HCT116 (cell line): Measurements from ENCODE around the gene TK2. TPM values are rescaled to one million over a fixed set of nuclear protein-coding genes. Genes with fewer than 3 reads are reported as not detected.
"Not testable (repeated sequence)": the region's sequence is repeated elsewhere in the genome, so short reads cannot be mapped to it uniquely, and the experiment has no call there.

ENCODE experiments used
- ATAC-seq: fragments of 200-7000 bp; cut with Tn5 transposase; 2 replicates; pipeline ENCODE4 v1.9.1; 2020; ENCODE audit warnings: mild to moderate bottlenecking, moderate library complexity
- BruUV-seq: library from RNA; stranded (reverse); fragments of 400-500 nt; replicated peaks from 2 replicates; lab custom pipeline; 2021; lab: Mats Ljungman, UMichigan
- CTCF ChIA-PET: fragments of 300-600 bp; sonication (Branson Sonifier 250); formaldehyde crosslinking; loops from one replicate; lab custom pipeline; 2021; ENCODE audit warnings: antibody characterized with exemption; lab: Charles Lee
- POLR2A ChIA-PET: fragments of 300-600, 350-600 bp; sonication (Branson Sonifier 250); formaldehyde crosslinking; loops from one replicate; lab custom pipeline; 2021; ENCODE audit warnings: antibody characterized with exemption; lab: Charles Lee
- RAD21 ChIA-PET, 2 experiments: fragments of 300-600 bp; sonication (Branson Sonifier 250); formaldehyde crosslinking; loops; one replicate each; lab custom pipeline; 2023; ENCODE audit warnings: low total read pairs in 2 of 2; ENCODE audit not compliant: uncharacterized antibody in 2 of 2, unreplicated experiment in 2 of 2, low non-redundant PET in 1 of 2; lab: Charles Lee
- DNase-seq: peaks from one replicate; pipeline ENCODE4 v3.0.0-alpha.2; 2010; ENCODE audit warnings: low read depth, low spot score
- H2AFZ ChIP-seq: fragments of 200-600 bp; shearing (Covaris generic), sonication (generic); 2 replicates; pipeline ENCODE4 v1.6.1; 2017; ENCODE audit warnings: low read depth, mixed run types, mixed read lengths, antibody characterized with exemption, low read length; ENCODE audit not compliant: poor library complexity, severe bottlenecking
- H3K27ac ChIP-seq: 2 replicates; pipeline ENCODE4 v1.5.1; 2012; ENCODE audit warnings: low read depth, low read length
- H3K27me3 ChIP-seq: fragments of 200-600 bp; sonication (generic); 2 replicates; pipeline ENCODE4 v1.6.1; 2016; ENCODE audit warnings: mixed run types, low read length, mixed read lengths; ENCODE audit not compliant: insufficient read depth
- H3K36me3 ChIP-seq, 2 experiments: fragments of 200-500 bp in 1 of 2; fragments of 200-600 bp in 1 of 2; sonication (Bioruptor generic) in 1 of 2; sonication (generic) in 1 of 2; 2 replicates each; pipeline versions ENCODE4 v1.5.1 to v1.6.1; 2014 to 2016; ENCODE audit warnings: low read length in 2 of 2, inconsistent platforms in 1 of 2, mixed read lengths in 1 of 2, mixed run types in 1 of 2; ENCODE audit not compliant: insufficient read depth in 2 of 2, control insufficient read depth in 1 of 2
- H3K4me1 ChIP-seq, 2 experiments: fragments of 200-600 bp in 1 of 2; sonication (generic) in 1 of 2; 2 replicates each; pipeline versions ENCODE4 v1.5.1 to v1.6.1; 2012 to 2017; ENCODE audit warnings: low read length in 2 of 2, inconsistent platforms in 1 of 2, mild to moderate bottlenecking in 1 of 2, mixed read lengths in 1 of 2, mixed run types in 1 of 2, moderate library complexity in 1 of 2; ENCODE audit not compliant: insufficient read depth in 2 of 2, control insufficient read depth in 1 of 2
- H3K4me2 ChIP-seq: fragments of 200-600 bp; sonication (generic); 2 replicates; pipeline ENCODE4 v1.6.1; 2017; ENCODE audit warnings: mixed run types, low read length, mixed read lengths
- H3K4me3 ChIP-seq, 2 experiments: fragments of 200-600 bp in 1 of 2; sonication (generic) in 1 of 2; replicated peaks in 1 of 2; 2 replicates each; pipeline ENCODE4 v1.5.1; 2011 to 2016; ENCODE audit warnings: low read length in 2 of 2, control low read depth in 1 of 2, low read depth in 1 of 2, mild to moderate bottlenecking in 1 of 2, mixed read lengths in 1 of 2, mixed run types in 1 of 2
- H3K79me2 ChIP-seq: fragments of 200-600 bp; sonication (generic); 2 replicates; pipeline ENCODE4 v1.6.1; 2017; ENCODE audit warnings: mild to moderate bottlenecking, mixed run types, low read length, moderate library complexity, mixed read lengths; ENCODE audit not compliant: insufficient read depth
- H3K9ac ChIP-seq: fragments of 200-600 bp; sonication (generic); 2 replicates; pipeline ENCODE4 v1.6.1; 2016; ENCODE audit warnings: low read length, mixed read lengths
- H3K9me2 ChIP-seq: fragments of 200-600 bp; sonication (generic), shearing (Covaris generic); 2 replicates; pipeline ENCODE4 v1.6.1; 2017; ENCODE audit warnings: mixed run types, mild to moderate bottlenecking, moderate library complexity; ENCODE audit not compliant: insufficient read depth
- H3K9me3 ChIP-seq, 2 experiments: fragments of 200-500 bp in 1 of 2; fragments of 200-600 bp in 1 of 2; sonication (Bioruptor generic) in 1 of 2; sonication (generic) in 1 of 2; 2 replicates each; pipeline ENCODE4 v1.6.1; 2014 to 2017; ENCODE audit warnings: low read length in 2 of 2, mixed read lengths in 2 of 2, inconsistent platforms in 1 of 2, low read depth in 1 of 2, mild to moderate bottlenecking in 1 of 2, mixed run types in 1 of 2, moderate library complexity in 1 of 2; ENCODE audit not compliant: control insufficient read depth in 1 of 2, insufficient read depth in 1 of 2
- H4K20me1 ChIP-seq: fragments of 200-600 bp; sonication (generic), shearing (Covaris generic); 2 replicates; pipeline ENCODE4 v1.6.1; 2017; ENCODE audit warnings: mixed run types, mild to moderate bottlenecking, moderate library complexity; ENCODE audit not compliant: insufficient read depth
- EGR1 ChIP-seq: IDR thresholded peaks from 2 replicates; pipeline ENCODE4 v1.6.1; 2012; ENCODE audit warnings: low read depth
- ELF1 ChIP-seq: IDR thresholded peaks from 2 replicates; pipeline ENCODE4 v1.6.1; 2012; ENCODE audit warnings: low read depth, borderline replicate concordance
- EZH2 ChIP-seq: fragments of 200-600 bp; sonication (generic); IDR thresholded peaks from 2 replicates; pipeline ENCODE4 v1.6.1; 2017; ENCODE audit warnings: antibody characterized with exemption, mixed run types
- EZH2phosphoT487 ChIP-seq: fragments of 200-600 bp; IDR thresholded peaks from 2 replicates; pipeline ENCODE4 v1.6.1; 2018; ENCODE audit warnings: antibody characterized with exemption, borderline replicate concordance
- FOSL1 ChIP-seq: IDR thresholded peaks from 2 replicates; pipeline ENCODE4 v1.6.1; 2012; ENCODE audit warnings: low read depth
- SRF ChIP-seq: IDR thresholded peaks from 2 replicates; pipeline ENCODE4 v1.6.1; 2012; ENCODE audit warnings: low read depth
- TCF7L2 ChIP-seq: IDR thresholded peaks from 2 replicates; pipeline ENCODE4 v1.7.0; 2011; ENCODE audit warnings: borderline replicate concordance, inconsistent platforms; ENCODE audit not compliant: insufficient read depth, insufficient read length; ENCODE audit errors: extremely low read depth
- ZBTB33 ChIP-seq: IDR thresholded peaks from 2 replicates; pipeline ENCODE4 v1.6.1; 2011; ENCODE audit warnings: mild to moderate bottlenecking, low read length, moderate library complexity; ENCODE audit not compliant: insufficient replicate concordance; ENCODE audit errors: extremely low read depth
- ZFX ChIP-seq: fragments of 450-650 bp; IDR thresholded peaks from 2 replicates; pipeline ENCODE4 v1.6.1; 2017
- intact Hi-C: fragments of 100-400 bp; cut with micrococcal nuclease; formaldehyde crosslinking; loops from 2 replicates; pipeline ENCODE4 v1.10.0; 2022
- total RNA-seq: library from RNA; stranded (reverse); gene quantifications from one replicate; pipeline ENCODE4 v1.2.1, GENCODE V29; 2021; ENCODE audit not compliant: unreplicated experiment

The TK2 gene
- total RNA-seq, 1 experiment from 2014 or later = 15.4 TPM

- RAD21 ChIA-PET = no interaction called here
- Histone ChIP-seq H3K9me3 (no peaks in the 10 kb centered on the region), H3K9me2 (no peaks in the 10 kb centered on the region), H3K27ac (no peak overlapping the region), H3K36me3 (no peaks in the 10 kb centered on the region), H3K4me2 (no peak overlapping the region), H3K79me2 (no peaks in the 10 kb centered on the region), H4K20me1 (no peaks in the 10 kb centered on the region), H3K27me3 (no peaks in the 10 kb centered on the region), H2AFZ (no peak overlapping the region), H3K4me3 (no peak overlapping the region), H3K4me1 (no peaks in the 10 kb centered on the region), H3K9ac (no peak overlapping the region)
- CTCF ChIA-PET = interaction anchor here (1.9 kb wide), 1 partner anchor 10 kb away, joined by 11 read pairs; no protein-coding TSS in a partner anchor
- POLR2A ChIA-PET = no interaction called here
- ATAC-seq = no peak
- BruUV-seq = no TSS peak
- DNase-seq = no peak
- TF ChIP-seq ZBTB33 = no peak
- intact Hi-C loops = no loop called here
Observed at GRCh38 chr16:66598111-66598510, 48.2 kb upstream of the TK2 start.

DNA sequence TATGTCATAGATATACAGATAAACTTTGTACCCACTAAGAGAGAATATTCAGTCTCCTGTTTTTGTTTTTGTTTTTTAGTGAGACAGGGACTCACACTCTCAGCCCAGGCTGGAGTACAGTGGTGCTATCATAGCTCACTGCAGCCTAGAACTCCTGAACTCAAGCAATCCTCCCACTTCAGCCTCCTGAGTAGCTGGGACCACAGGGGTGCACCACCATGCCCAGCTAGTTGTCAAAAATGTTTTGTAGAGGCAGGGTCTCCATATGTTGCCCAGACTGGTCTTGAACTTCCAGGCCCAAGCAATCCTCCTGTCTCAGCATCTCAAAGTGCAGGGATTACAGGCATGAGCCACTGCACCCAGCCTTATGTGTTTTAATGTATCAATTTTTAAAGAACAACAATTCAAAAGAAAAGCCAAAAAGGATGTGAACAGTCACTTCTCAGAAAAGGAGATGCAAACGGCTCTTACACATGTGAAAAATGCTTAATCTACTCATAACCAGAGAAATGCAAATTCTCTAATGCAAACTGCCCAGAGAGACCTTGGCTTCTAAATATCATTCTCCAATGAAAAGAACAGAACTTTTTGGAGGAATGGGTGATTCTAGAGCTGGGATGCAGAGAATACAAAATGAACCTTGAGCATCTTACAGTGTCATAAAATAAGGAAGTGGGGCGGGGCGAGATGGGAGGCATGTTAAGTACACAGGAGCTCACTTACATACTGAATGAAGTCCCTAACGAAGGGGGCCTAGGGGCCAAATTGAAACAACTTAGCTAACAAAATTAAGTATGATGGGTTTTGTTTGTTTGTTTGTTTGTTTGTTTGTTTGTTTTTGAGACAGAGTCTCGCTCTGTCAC, 47.3 kb upstream of the TK2 start:
- H3K9me3 ChIP-seq = no peaks in the 10 kb centered on the region
- H3K9ac ChIP-seq = no peak overlapping the region
- no peak for DNase-seq
- BruUV-seq = no TSS peak
- CTCF ChIA-PET = interaction anchor here (1.9 kb wide), 1 partner anchor 11 kb away, joined by 11 read pairs; no protein-coding TSS in a partner anchor
- no peaks in the 10 kb centered on the region for H4K20me1 ChIP-seq
- H3K79me2 ChIP-seq = no peaks in the 10 kb centered on the region
- POLR2A ChIA-PET = no interaction called here
- no peaks in the 10 kb centered on the region for H3K27me3 ChIP-seq
- no peaks in the 10 kb centered on the region for H3K36me3 ChIP-seq
- H3K9me2 ChIP-seq = no peaks in the 10 kb centered on the region
- H2AFZ ChIP-seq = no peak overlapping the region
- TF ChIP-seq ZFX (no peak), EZH2phosphoT487 (no peak), TCF7L2 (no peak), EZH2 (no peak), SRF (no peak), EGR1 (no peak), ELF1 (no peak), FOSL1 (no peak)
- no peak overlapping the region for H3K4me2 ChIP-seq
- no peak for ATAC-seq
- no peak overlapping the region for H3K4me3 ChIP-seq
- RAD21 ChIA-PET = no interaction called here
- H3K4me1 ChIP-seq = no peaks in the 10 kb centered on the region
- no peak overlapping the region for H3K27ac ChIP-seq
- intact Hi-C loops = no loop called here

DNA sequence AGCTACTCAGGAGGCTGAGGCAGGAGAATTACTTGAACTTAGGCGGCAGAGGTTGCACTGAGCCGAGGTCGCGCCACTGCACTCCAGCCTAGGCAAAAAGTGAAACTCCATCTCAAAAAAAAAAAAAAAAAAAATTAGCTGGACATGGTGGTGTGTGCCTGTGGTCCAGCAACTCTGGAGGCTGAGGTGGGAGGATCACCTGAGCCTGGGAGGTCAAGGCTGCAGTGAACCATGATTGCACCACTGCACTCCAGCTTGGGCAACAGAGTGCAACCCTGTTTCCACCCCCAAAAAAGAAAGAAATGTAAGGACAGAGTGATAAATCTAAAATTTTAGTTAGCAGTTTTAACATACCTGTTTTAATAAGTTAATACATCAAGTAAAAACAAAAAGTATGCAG, 46.6 kb upstream of the TK2 start:
- H3K4me3 ChIP-seq, H3K4me2 ChIP-seq, H3K79me2 ChIP-seq, H3K9me3 ChIP-seq, RAD21 ChIA-PET, H3K9me2 ChIP-seq, H4K20me1 ChIP-seq, H3K36me3 ChIP-seq, H2AFZ ChIP-seq, DNase-seq, intact Hi-C loops, H3K9ac ChIP-seq, H3K27me3 ChIP-seq, ATAC-seq, BruUV-seq, H3K4me1 ChIP-seq, POLR2A ChIA-PET, H3K27ac ChIP-seq: not testable (repeated sequence)
- CTCF ChIA-PET = interaction anchor here (1.2 to 1.9 kb wide), 2 partner anchors 12 kb away, joined by 4 to 11 read pairs; no protein-coding TSS in a partner anchor
